K562 (cell line): ENCODE measurements around the gene RSRP1.
"Not testable (repeated sequence)": the region's sequence is repeated elsewhere in the genome, so short reads cannot be mapped to it uniquely, and the experiment has no call there.

Experiments
- RBM14 ChIP-seq: fragments of 200-400 bp; formaldehyde crosslinking; IDR thresholded peaks from 2 replicates; pipeline ENCODE4 v1.6.1; 2018; ENCODE audit warnings: low read depth, mild to moderate bottlenecking, low read length, moderate library complexity, borderline replicate concordance; ENCODE audit not compliant: insufficient read depth
- ZNF354B ChIP-seq: fragments of 250-450 bp; sonication (Bioruptor Pico); IDR thresholded peaks from 2 replicates; pipeline ENCODE4 v1.4.0; 2020

- not testable (repeated sequence) for TF ChIP-seq ZNF354B (CRISPR knock-in tag); RBM14
Observed at GRCh38 chr1:25293426-25293825, 46.2 kb upstream of the RSRP1 start.
